Measurements from ENCODE around the gene CYP46A1. TPM values are rescaled to one million over a fixed set of nuclear protein-coding genes. Genes with fewer than 3 reads are reported as not detected.

Gene CYP46A1
- total RNA-seq, 1 experiment from 2014 or later, result 0.59 TPM

- no peak overlapping the region for H2AFZ ChIP-seq (ENCODE audit: low read length)
- no peak overlapping the region for H3K4me2 ChIP-seq (ENCODE audit: insufficient read depth, insufficient read length, low read length)
- DNase-seq, result no peak
- no peak overlapping the region for H2BK5ac ChIP-seq (ENCODE audit: insufficient read length, low read length)
- H4K5ac ChIP-seq (ENCODE audit: insufficient read length, low read depth, low read length), result no peak overlapping the region
- H3T11ph ChIP-seq (ENCODE audit: low read length), result no peak overlapping the region
- no peak overlapping the region for H3K23ac ChIP-seq (ENCODE audit: insufficient read length, low read depth, low read length)
- no peak overlapping the region for H2BK20ac ChIP-seq (ENCODE audit: low read depth, low read length, poor library complexity, severe bottlenecking)
- Mint-ChIP-seq H3K27ac (peak overlapping the region in 1 of 3 experiments; percentile 9; a peak in 1 of 7 replicates), H3K9me3 (no peaks in the 10 kb centered on the region; a peak in 1 of 5 replicates), H3K4me3 (peak overlapping the region in 1 of 2 experiments; percentile 36; a peak in 1 of 5 replicates), H3K27me3 (ENCODE audit: low read depth) (peaks cover 35% of the 10 kb centered on the region), H3K4me1 (peaks cover 56 to 74% of the 10 kb centered on the region in 2 experiments), H3K36me3 (ENCODE audit: insufficient read depth in 1 of 3, low read depth in 3 of 3) (peaks cover 0 to 12% (median 8%) of the 10 kb centered on the region in 3 experiments; a peak in 5 of 7 replicates)
- no peak overlapping the region for H3K56ac ChIP-seq (ENCODE audit: insufficient read length, low read depth, low read length)
- H3K27ac ChIP-seq (ENCODE audit: insufficient read length, low read depth, low read length), result no peak overlapping the region
- H3K4me1 ChIP-seq (ENCODE audit: insufficient read depth, low read length), result peaks cover 11% of the 10 kb centered on the region
- H3K14ac ChIP-seq (ENCODE audit: insufficient read depth, low read length), result no peak overlapping the region; the same call in 1 of the 2 replicates
- TF ChIP-seq CTCF (conservative IDR thresholded peaks at IDR 0.05), result no peak
- H3K18ac ChIP-seq (ENCODE audit: insufficient read length, low read depth, low read length), result no peak overlapping the region
- no peak overlapping the region for H4K8ac ChIP-seq (replicated peaks; ENCODE audit: insufficient read length, low read depth, low read length)
- no CpG with 5 or more reads among the region's 10 CpGs for WGBS (ENCODE audit: extremely low coverage, insufficient read length, low lambda C conversion rate)
- no peak overlapping the region for H2BK12ac ChIP-seq (ENCODE audit: insufficient read length, low read depth, low read length)
- no peaks in the 10 kb centered on the region for H3K23me2 ChIP-seq (ENCODE audit: insufficient read length, low read depth, low read length, poor library complexity, severe bottlenecking)
- no peak overlapping the region for H3K4ac ChIP-seq (ENCODE audit: low read depth, low read length)
- no peak overlapping the region for H4K91ac ChIP-seq (ENCODE audit: insufficient read length, low read depth, low read length)
- no peak overlapping the region for H2AK5ac ChIP-seq (ENCODE audit: insufficient read length, low read length)
- no peak overlapping the region for H2BK15ac ChIP-seq (ENCODE audit: low read depth, low read length)
- H3K79me1 ChIP-seq (ENCODE audit: insufficient read depth, low read depth, low read length, poor library complexity, severe bottlenecking), result no peaks in the 10 kb centered on the region
- H3K9me3 ChIP-seq (ENCODE audit: control insufficient read depth, low read depth, low read length), result no peaks in the 10 kb centered on the region
- no peak overlapping the region for H2BK120ac ChIP-seq (ENCODE audit: low read depth, low read length, poor library complexity, severe bottlenecking)
- no peaks in the 10 kb centered on the region for H4K20me1 ChIP-seq (ENCODE audit: control insufficient read depth, insufficient read depth, insufficient read length)
- H3K79me2 ChIP-seq (ENCODE audit: insufficient read depth, low read length), result no peaks in the 10 kb centered on the region
- no peaks in the 10 kb centered on the region for H3K27me3 ChIP-seq (ENCODE audit: insufficient read depth, low read length)
- H3K9ac ChIP-seq (ENCODE audit: extremely low read depth, insufficient read length, low read length), result no peak overlapping the region
Observed at GRCh38 chr14:99662846-99663245, 21.3 kb upstream of the CYP46A1 start.

All from H9 (cell line).